ENCODE measurements around the gene CYP46A1. TPM values are rescaled to one million over a fixed set of nuclear protein-coding genes. Genes with fewer than 3 reads are reported as not detected.

CYP46A1 gene
- total and polyA plus RNA-seq, 9 donors = 2.3 to 6.3 (median 3.7) TPM

DNA sequence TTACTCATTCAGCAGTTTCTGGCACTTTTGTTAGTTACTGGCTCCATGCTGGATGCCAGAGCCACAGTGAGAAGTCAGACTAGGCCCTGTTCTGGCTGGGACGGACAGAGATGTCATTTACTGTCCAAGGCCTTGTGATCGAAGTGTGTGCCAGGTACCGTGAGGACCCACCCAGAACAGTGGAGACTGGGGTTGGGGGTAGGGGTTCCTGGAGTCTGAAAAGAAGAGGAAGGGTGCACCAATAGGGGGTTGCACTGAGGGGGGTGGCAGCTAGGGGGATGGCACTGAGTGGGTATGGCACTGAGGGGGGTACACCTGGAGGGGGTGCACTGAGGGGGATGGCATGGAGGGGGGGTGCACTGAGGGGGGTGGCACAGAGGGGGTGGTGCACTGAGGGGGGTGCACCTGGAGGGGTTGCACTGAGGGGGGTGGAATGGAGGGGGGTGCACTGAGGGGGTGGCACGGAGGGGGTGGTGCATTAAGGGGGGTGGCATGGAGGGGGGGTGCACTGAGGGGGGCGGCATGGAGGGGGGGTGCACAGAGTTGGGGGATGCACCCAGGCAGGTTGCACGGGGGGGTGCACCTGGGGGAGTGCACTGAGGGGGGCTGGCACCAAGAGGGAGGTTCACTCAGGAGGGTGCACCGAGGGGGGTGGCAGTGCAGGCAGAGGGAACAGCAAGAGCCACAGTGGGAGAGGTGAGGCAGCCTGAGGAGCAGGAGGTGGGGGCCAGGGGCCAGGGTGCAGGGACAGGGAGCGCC is 10.6 kb upstream of the CYP46A1 start:
- WGBS (ENCODE audit: insufficient coverage) = 69% methylated on average over 6 of the region's 8 CpGs
- H3K9me3 ChIP-seq (replicated peaks; ENCODE audit: control insufficient read depth, low read depth, low read length) = peaks cover 9% of the 10 kb centered on the region
- H3K27me3 ChIP-seq (ENCODE audit: control insufficient read depth, insufficient read depth, low read length) = peaks cover 24% of the 10 kb centered on the region
- DNase-seq = no peak
- H3K4me3 ChIP-seq (ENCODE audit: low read length) = no peak overlapping the region
- no peak overlapping the region for H3K27ac ChIP-seq (ENCODE audit: low read length)
- H3K4me1 ChIP-seq (ENCODE audit: control insufficient read depth, insufficient read depth, low read length) = peaks cover 2% of the 10 kb centered on the region
- H3K36me3 ChIP-seq (ENCODE audit: control insufficient read depth, insufficient read depth, low read length) = no peaks in the 10 kb centered on the region

DNA sequence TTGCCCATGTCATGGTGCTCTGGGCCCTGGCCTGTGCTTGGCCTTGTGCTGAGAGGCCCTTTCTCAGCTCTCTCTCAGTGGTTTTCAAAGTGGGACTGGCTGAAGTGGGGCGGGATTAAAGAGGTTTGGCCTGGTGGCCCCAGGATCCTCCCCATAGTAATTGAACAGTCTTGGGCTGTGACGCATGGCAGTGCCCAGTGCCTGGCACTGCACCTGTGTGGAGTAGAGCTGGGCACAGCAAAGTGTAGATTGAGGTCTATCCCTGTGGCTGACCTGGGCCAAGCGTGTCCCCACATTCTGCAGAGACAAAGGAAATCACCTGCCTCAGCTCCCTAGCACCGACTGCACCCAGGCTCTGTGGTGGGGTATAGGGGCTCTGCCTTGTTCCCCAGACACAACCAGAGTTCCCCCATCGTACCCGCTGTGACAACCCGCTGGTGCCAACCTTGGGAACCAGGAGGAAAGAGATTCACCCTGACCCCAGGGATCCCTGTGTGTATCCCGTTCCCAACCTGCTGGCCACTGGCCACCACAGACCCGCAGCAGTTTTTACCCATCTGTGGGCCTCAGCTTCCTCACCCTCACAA is 9.9 kb upstream of the CYP46A1 start:
- H3K27me3 ChIP-seq (ENCODE audit: control insufficient read depth, insufficient read depth, low read length) = peaks cover 24% of the 10 kb centered on the region
- no peak overlapping the region for H3K27ac ChIP-seq (ENCODE audit: low read length)
- H3K36me3 ChIP-seq (ENCODE audit: control insufficient read depth, insufficient read depth, low read length) = no peaks in the 10 kb centered on the region
- peaks cover 9% of the 10 kb centered on the region for H3K9me3 ChIP-seq (replicated peaks; ENCODE audit: control insufficient read depth, low read depth, low read length)
- H3K4me3 ChIP-seq (ENCODE audit: low read length) = no peak overlapping the region
- WGBS (ENCODE audit: insufficient coverage) = 76% methylated on average over 5 of the region's 9 CpGs
- peaks cover 2% of the 10 kb centered on the region for H3K4me1 ChIP-seq (ENCODE audit: control insufficient read depth, insufficient read depth, low read length)
- no peak for DNase-seq

- WGBS (ENCODE audit: insufficient coverage) = 40% methylated on average over 60 of the region's 60 CpGs
- no peaks in the 10 kb centered on the region for H3K36me3 ChIP-seq (ENCODE audit: control insufficient read depth, insufficient read depth, low read length)
- no peak overlapping the region for H3K27ac ChIP-seq (ENCODE audit: low read length)
- no peak overlapping the region for H3K4me3 ChIP-seq (ENCODE audit: low read length)
- peaks cover 2% of the 10 kb centered on the region for H3K4me1 ChIP-seq (ENCODE audit: control insufficient read depth, insufficient read depth, low read length)
- no peak for DNase-seq
- peaks cover 9% of the 10 kb centered on the region for H3K9me3 ChIP-seq (replicated peaks; ENCODE audit: control insufficient read depth, low read depth, low read length)
- peaks cover 24% of the 10 kb centered on the region for H3K27me3 ChIP-seq (ENCODE audit: control insufficient read depth, insufficient read depth, low read length)
Observed at GRCh38 chr14:99674776-99675381, 9.2 kb upstream of the CYP46A1 start.

DNA sequence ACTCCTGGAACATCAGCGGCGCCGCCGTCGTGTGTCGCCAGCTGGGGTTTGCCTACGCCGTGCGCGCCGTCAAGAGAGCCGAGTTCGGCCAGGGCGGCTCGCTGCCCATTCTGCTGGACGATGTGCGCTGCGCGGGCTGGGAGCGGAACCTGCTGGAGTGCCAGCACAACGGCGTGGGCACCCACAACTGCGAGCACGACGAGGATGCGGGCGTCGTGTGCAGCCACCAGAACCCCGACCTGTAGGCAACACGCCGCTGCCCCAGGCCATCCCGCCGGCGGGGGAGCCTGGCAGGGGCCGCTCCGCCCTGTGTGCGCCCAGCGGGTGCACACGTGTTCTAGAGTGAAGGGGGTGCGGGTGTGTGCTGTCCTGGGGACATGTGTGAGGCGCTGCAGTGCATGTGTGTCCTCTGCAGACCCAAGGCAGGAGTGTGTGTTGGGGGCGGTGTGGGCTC is 8.7 kb upstream of the CYP46A1 start:
- WGBS (ENCODE audit: insufficient coverage) = 37% methylated on average over 40 of the region's 42 CpGs
- Histone ChIP-seq H3K27ac (ENCODE audit: low read length) (no peak overlapping the region), H3K27me3 (ENCODE audit: control insufficient read depth, insufficient read depth, low read length) (peaks cover 24% of the 10 kb centered on the region)

DNA sequence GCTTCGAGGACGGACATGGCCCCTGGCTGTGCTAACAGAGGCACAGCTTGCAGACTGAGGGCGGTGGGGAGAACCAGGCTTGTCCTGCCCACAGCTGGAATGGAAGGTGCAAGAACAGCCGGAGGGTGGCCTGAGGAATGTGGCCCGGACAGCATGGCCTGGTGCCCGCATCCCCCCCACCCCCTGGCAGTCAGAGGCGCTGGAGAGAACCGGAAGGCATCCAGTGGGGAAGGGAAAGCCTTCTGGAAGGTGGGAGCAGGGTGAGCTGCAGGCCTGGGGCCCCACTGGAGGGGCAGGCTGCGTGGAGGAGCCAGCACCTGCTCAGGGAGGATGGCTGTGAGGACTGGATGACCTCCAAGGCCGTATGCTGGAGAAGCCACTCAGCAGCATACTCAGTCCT is 8.1 kb upstream of the CYP46A1 start:
- Histone ChIP-seq H3K27me3 (ENCODE audit: control insufficient read depth, insufficient read depth, low read length) (peaks cover 24% of the 10 kb centered on the region), H3K9me3 (replicated peaks; ENCODE audit: control insufficient read depth, low read depth, low read length) (peaks cover 9% of the 10 kb centered on the region), H3K27ac (ENCODE audit: low read length) (no peak overlapping the region), H3K4me1 (ENCODE audit: control insufficient read depth, insufficient read depth, low read length) (peaks cover 2% of the 10 kb centered on the region), H3K4me3 (ENCODE audit: low read length) (no peak overlapping the region), H3K36me3 (ENCODE audit: control insufficient read depth, insufficient read depth, low read length) (no peaks in the 10 kb centered on the region)
- DNase-seq = no peak
- WGBS (ENCODE audit: insufficient coverage) = 13% methylated on average over 5 of the region's 10 CpGs

More for the DNA sequence above, 8.7 kb upstream of the CYP46A1 start:
- no peaks in the 10 kb centered on the region for H3K36me3 ChIP-seq (ENCODE audit: control insufficient read depth, insufficient read depth, low read length)
- peaks cover 2% of the 10 kb centered on the region for H3K4me1 ChIP-seq (ENCODE audit: control insufficient read depth, insufficient read depth, low read length)
- peaks cover 9% of the 10 kb centered on the region for H3K9me3 ChIP-seq (replicated peaks; ENCODE audit: control insufficient read depth, low read depth, low read length)
- no peak overlapping the region for H3K4me3 ChIP-seq (ENCODE audit: low read length)
- no peak for DNase-seq

DNA sequence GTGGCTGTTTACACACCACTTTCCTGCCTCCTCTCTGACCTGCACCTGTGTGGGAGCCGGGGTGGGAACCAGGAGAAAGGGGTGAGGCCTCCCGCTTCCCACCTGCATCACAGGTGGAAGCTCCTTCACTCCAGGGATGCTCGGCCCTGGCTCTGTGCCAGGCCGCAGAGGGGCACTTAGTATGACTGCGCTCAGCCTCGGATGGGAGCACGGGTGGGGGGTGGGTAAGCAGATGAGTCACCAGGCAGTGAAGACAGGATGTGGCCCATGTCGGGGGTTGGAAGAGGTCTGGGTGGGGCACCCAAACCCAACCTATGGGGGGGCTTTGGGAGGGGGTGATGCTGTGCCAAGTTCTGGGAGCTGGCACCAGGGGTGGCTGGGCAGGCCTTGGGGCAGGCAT is 7.4 kb upstream of the CYP46A1 start:
- 83% methylated on average over 6 of the region's 8 CpGs for WGBS (ENCODE audit: insufficient coverage)
- DNase-seq = no peak
- H3K36me3 ChIP-seq (ENCODE audit: control insufficient read depth, insufficient read depth, low read length) = no peaks in the 10 kb centered on the region
- peaks cover 2% of the 10 kb centered on the region for H3K4me1 ChIP-seq (ENCODE audit: control insufficient read depth, insufficient read depth, low read length)
- no peak overlapping the region for H3K4me3 ChIP-seq (ENCODE audit: low read length)
- peaks cover 24% of the 10 kb centered on the region for H3K27me3 ChIP-seq (ENCODE audit: control insufficient read depth, insufficient read depth, low read length)
- peaks cover 9% of the 10 kb centered on the region for H3K9me3 ChIP-seq (replicated peaks; ENCODE audit: control insufficient read depth, low read depth, low read length)
- H3K27ac ChIP-seq (ENCODE audit: low read length) = no peak overlapping the region

GRCh38 chr14:99677231-99678140 is 6.6 kb upstream of the CYP46A1 start:
- H3K4me3 ChIP-seq (ENCODE audit: low read length) = no peak overlapping the region
- WGBS (ENCODE audit: insufficient coverage) = 62% methylated on average over 12 of the region's 16 CpGs
- DNase-seq = peak; percentile 30
- peaks cover 9% of the 10 kb centered on the region for H3K9me3 ChIP-seq (replicated peaks; ENCODE audit: control insufficient read depth, low read depth, low read length)
- H3K36me3 ChIP-seq (ENCODE audit: control insufficient read depth, insufficient read depth, low read length) = no peaks in the 10 kb centered on the region
- peaks cover 26% of the 10 kb centered on the region for H3K27me3 ChIP-seq (ENCODE audit: control insufficient read depth, insufficient read depth, low read length)
- peaks cover 2% of the 10 kb centered on the region for H3K4me1 ChIP-seq (ENCODE audit: control insufficient read depth, insufficient read depth, low read length)
- no peak overlapping the region for H3K27ac ChIP-seq (ENCODE audit: low read length)

DNA sequence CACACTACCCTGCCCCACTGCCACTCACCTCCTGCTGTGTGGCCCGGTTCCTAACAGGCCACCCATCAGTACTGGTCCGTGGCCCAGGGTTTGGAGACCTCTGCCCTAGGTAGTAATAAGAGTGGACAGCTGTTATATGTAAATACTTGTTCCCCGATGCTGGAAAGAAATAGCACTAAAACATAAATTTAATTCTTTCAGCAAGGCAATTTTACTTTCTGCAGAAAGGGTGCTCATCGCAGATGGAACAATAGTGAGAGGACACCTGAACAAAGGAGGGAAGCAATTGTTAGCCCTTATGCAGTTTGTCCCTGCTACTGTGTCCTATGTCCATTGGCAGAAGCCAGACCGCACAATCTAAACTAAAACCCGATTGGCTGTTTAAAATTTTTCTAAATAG is 5.9 kb upstream of the CYP46A1 start:
- H3K9me3 ChIP-seq (replicated peaks; ENCODE audit: control insufficient read depth, low read depth, low read length) = peaks cover 9% of the 10 kb centered on the region
- WGBS (ENCODE audit: insufficient coverage) = 100% methylated on average over 1 of the region's 6 CpGs
- H3K36me3 ChIP-seq (ENCODE audit: control insufficient read depth, insufficient read depth, low read length) = no peaks in the 10 kb centered on the region
- DNase-seq = no peak
- no peak overlapping the region for H3K27ac ChIP-seq (ENCODE audit: low read length)
- H3K27me3 ChIP-seq (ENCODE audit: control insufficient read depth, insufficient read depth, low read length) = peaks cover 26% of the 10 kb centered on the region
- H3K4me1 ChIP-seq (ENCODE audit: control insufficient read depth, insufficient read depth, low read length) = peaks cover 7% of the 10 kb centered on the region
- no peak overlapping the region for H3K4me3 ChIP-seq (ENCODE audit: low read length)

- 86% methylated on average over 2 of the region's 2 CpGs for WGBS (ENCODE audit: insufficient coverage)
- H3K4me1 ChIP-seq (ENCODE audit: control insufficient read depth, insufficient read depth, low read length) = peaks cover 11% of the 10 kb centered on the region
- H3K4me3 ChIP-seq (ENCODE audit: low read length) = no peak overlapping the region
- no peaks in the 10 kb centered on the region for H3K36me3 ChIP-seq (ENCODE audit: control insufficient read depth, insufficient read depth, low read length)
- H3K27me3 ChIP-seq (ENCODE audit: control insufficient read depth, insufficient read depth, low read length) = peaks cover 24% of the 10 kb centered on the region
- H3K9me3 ChIP-seq (replicated peaks; ENCODE audit: control insufficient read depth, low read depth, low read length) = peaks cover 9% of the 10 kb centered on the region
- no peak for DNase-seq
- no peak overlapping the region for H3K27ac ChIP-seq (ENCODE audit: low read length)
Observed at GRCh38 chr14:99679111-99679510, 5.0 kb upstream of the CYP46A1 start.
